Cardiac muscle cell (in vitro differentiated cells and primary cell): ENCODE measurements around the gene LRR1. TPM values are rescaled to one million over a fixed set of nuclear protein-coding genes. Genes with fewer than 3 reads are reported as not detected.
"Not testable (repeated sequence)": the region's sequence is repeated elsewhere in the genome, so short reads cannot be mapped to it uniquely, and the experiment has no call there.

ENCODE experiments used
- DNase-seq, 2 donors: peaks; one replicate each; pipeline versions ENCODE4 v3.0.0 to v3.0.0-alpha.2; 2010 to 2017; ENCODE audit warnings: low read depth in 1 of 2, low spot score in 1 of 2
- H3K27ac ChIP-seq: fragments of 200-600 bp; sonication (generic); 2 replicates; pipeline ENCODE4 v1.5.1; 2016
- H3K27me3 ChIP-seq: fragments of 200-600 bp; sonication (generic); 2 replicates; pipeline ENCODE4 v1.6.0; 2016; ENCODE audit warnings: control low read depth
- H3K36me3 ChIP-seq: fragments of 200-600 bp; sonication (generic); 2 replicates; pipeline ENCODE4 v1.5.1; 2016; ENCODE audit warnings: control low read depth
- H3K4me1 ChIP-seq: fragments of 200-600 bp; sonication (generic); 2 replicates; pipeline ENCODE4 v1.8.1; 2017; ENCODE audit warnings: low read depth, mild to moderate bottlenecking, mixed run types
- H3K4me3 ChIP-seq: fragments of 200-600 bp; sonication (generic); 2 replicates; pipeline ENCODE4 v1.5.1; 2016; ENCODE audit warnings: mild to moderate bottlenecking
- H3K9me3 ChIP-seq: fragments of 200-600 bp; sonication (generic); 2 replicates; pipeline ENCODE4 v1.5.1; 2017; ENCODE audit warnings: low read depth, mild to moderate bottlenecking, control low read depth
- polyA plus RNA-seq: library from polyadenylated mRNA; unstranded; fragments of >200 nt; fragmentation: Nextera tagmentation; extraction: Ambion mirVana; gene quantifications from 2 replicates; pipeline ENCODE4 v1.2.1, GENCODE V29; 2016
- total RNA-seq: library from RNA; depleted of rRNA; stranded (reverse); fragments of >200 nt; gene quantifications from 2 replicates; pipeline ENCODE4 v1.2.3, GENCODE V29; 2016
- TF ChIP-seq, protein P1 (sequence below): IDR thresholded peaks from 2 replicates; pipeline ENCODE4 v1.5.1; 2012; ENCODE audit warnings: low read depth, mild to moderate bottlenecking, low read length

The LRR1 gene
- total and polyA plus RNA-seq, 2 experiments from 2014 or later: 11.2 to 22.8 TPM

GRCh38 chr14:49612671-49613070 is 13.9 kb downstream of the LRR1 start:
- TF ChIP-seq, protein P1, sequence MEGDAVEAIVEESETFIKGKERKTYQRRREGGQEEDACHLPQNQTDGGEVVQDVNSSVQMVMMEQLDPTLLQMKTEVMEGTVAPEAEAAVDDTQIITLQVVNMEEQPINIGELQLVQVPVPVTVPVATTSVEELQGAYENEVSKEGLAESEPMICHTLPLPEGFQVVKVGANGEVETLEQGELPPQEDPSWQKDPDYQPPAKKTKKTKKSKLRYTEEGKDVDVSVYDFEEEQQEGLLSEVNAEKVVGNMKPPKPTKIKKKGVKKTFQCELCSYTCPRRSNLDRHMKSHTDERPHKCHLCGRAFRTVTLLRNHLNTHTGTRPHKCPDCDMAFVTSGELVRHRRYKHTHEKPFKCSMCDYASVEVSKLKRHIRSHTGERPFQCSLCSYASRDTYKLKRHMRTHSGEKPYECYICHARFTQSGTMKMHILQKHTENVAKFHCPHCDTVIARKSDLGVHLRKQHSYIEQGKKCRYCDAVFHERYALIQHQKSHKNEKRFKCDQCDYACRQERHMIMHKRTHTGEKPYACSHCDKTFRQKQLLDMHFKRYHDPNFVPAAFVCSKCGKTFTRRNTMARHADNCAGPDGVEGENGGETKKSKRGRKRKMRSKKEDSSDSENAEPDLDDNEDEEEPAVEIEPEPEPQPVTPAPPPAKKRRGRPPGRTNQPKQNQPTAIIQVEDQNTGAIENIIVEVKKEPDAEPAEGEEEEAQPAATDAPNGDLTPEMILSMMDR: no peak
- no peaks in the 10 kb centered on the region for H3K9me3 ChIP-seq
- no peaks in the 10 kb centered on the region for H3K4me1 ChIP-seq
- peaks cover 3% of the 10 kb centered on the region for H3K36me3 ChIP-seq
- H3K4me3 ChIP-seq: no peak overlapping the region
- no peak overlapping the region for H3K27ac ChIP-seq
- no peaks in the 10 kb centered on the region for H3K27me3 ChIP-seq
- no peak for DNase-seq

DNA sequence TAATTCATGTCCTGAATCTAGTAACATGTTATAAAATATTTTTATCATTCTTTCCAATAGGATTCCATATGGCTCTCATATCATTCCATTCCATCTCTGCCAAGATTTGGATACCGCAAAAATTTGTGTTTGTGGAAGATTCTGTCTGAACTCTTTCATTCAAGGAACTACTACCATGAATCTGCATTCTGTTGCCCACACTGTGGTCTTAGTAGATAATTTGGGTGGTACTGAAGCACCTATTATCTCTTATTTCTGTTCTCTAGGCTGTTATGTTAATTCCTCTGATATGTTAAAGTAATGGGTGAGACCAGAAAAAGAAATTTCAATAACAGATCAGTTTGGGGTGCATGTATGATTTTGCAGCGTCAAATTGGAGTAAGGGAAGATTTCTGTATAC is 15.5 kb downstream of the LRR1 start:
- H3K27ac ChIP-seq: no peak overlapping the region
- H3K4me3 ChIP-seq: no peak overlapping the region
- no peak for DNase-seq

DNA sequence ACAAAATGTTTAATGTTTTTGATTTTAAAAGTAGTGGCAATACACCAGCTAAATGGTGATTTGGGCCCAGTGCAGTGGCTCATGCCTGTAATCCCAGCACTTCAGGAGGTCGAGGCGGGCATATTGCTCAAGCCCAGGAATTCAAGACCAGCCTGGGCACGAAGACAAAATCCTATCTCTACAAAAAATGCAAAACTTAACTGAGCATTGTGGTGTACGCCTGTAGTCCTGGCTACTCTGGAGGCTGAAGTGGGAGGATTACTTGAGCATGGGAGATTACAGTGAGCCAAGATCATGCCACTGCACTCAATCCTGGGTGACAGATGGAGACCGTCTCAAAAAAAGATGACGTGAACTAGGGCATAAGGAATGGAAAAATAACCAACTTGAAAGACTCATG is 17.0 kb downstream of the LRR1 start:
- Histone ChIP-seq H3K9me3 (no peaks in the 10 kb centered on the region), H3K27me3 (no peaks in the 10 kb centered on the region), H3K4me1 (no peaks in the 10 kb centered on the region), H3K27ac (no peak overlapping the region), H3K36me3 (peaks cover 9% of the 10 kb centered on the region), H3K4me3 (no peak overlapping the region)
- TF ChIP-seq, protein P1: no peak
- DNase-seq: peak in 1 of 2 donors; percentile 69

More for the DNA sequence above, 15.5 kb downstream of the LRR1 start:
- TF ChIP-seq, protein P1: no peak
- no peaks in the 10 kb centered on the region for H3K9me3 ChIP-seq
- H3K4me1 ChIP-seq: no peaks in the 10 kb centered on the region
- no peaks in the 10 kb centered on the region for H3K27me3 ChIP-seq
- H3K36me3 ChIP-seq: peaks cover 9% of the 10 kb centered on the region

DNA sequence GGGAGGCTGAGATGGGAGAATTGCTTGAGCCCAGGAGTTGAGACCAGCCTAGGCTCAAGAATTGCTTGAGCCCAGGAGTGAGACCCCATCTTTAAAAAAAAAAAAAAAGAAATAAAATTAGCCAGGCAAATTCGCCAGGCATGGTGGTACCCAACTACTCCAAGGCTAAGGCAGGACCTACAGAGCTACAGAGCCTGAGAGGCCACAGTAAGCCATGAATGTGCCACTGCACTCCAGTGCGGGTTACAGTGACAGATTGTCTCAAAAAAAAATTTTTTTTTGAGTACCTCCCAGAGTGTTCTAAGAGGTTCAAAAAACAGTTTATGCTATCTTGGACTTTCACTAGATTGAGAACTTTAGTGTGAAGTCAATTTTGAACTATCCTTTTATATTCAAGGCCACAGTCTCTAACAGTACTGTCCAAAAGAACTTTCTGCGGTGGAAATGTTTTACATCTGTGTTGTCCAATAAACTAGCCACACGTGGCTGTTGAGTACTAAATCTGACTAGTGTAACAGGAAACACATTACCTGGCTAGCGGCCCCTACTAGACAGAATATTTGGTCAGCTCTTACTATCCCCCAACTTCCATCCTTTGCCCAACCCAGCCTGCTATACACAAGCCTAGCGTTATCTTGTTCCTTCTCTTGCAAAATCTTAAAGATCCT is 19.2 kb downstream of the LRR1 start:
- H3K4me3 ChIP-seq: no peak overlapping the region
- H3K27ac ChIP-seq: no peak overlapping the region

DNA sequence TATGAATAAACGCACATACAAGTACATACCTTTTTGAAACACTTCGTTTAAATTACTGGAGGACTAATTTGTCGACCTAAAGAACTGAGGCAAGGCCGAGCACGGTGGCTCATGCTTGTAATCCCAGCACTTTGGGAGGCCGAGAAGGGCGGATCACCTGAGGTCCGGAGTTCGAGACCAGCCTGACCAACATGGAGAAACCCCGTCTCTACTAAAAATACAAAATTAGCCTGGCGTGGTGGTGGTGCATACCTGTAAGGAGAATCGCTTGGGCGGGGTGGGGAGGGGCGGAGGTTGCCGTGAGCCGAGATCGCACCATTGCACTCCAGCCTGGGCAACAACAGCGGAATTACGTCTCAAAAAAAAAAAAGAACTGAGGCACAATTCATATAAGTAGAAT is 20.5 kb downstream of the LRR1 start:
- H3K9me3 ChIP-seq, H3K36me3 ChIP-seq, DNase-seq, H3K27me3 ChIP-seq: not testable (repeated sequence)
- peaks cover 19% of the 10 kb centered on the region for H3K4me1 ChIP-seq
- peak overlapping the region; percentile 83 for H3K4me3 ChIP-seq
- H3K27ac ChIP-seq: peak overlapping the region; percentile 96

More for the DNA sequence above, 19.2 kb downstream of the LRR1 start:
- no peaks in the 10 kb centered on the region for H3K9me3 ChIP-seq
- H3K4me1 ChIP-seq: peaks cover 14% of the 10 kb centered on the region
- TF ChIP-seq, protein P1: no peak
- DNase-seq: no peak
- H3K36me3 ChIP-seq: peaks cover 9% of the 10 kb centered on the region
- H3K27me3 ChIP-seq: no peaks in the 10 kb centered on the region

GRCh38 chr14:49619730-49620129 is 21.0 kb downstream of the LRR1 start:
- TF ChIP-seq, protein P1: no peak
- peaks cover 19% of the 10 kb centered on the region for H3K4me1 ChIP-seq
- H3K9me3 ChIP-seq: no peaks in the 10 kb centered on the region
- DNase-seq: no peak
- H3K27me3 ChIP-seq: no peaks in the 10 kb centered on the region
- H3K27ac ChIP-seq: peak overlapping the region; percentile 96
- H3K4me3 ChIP-seq: peak overlapping the region; percentile 83
- peaks cover 7% of the 10 kb centered on the region for H3K36me3 ChIP-seq
